ENCODE results near the gene PHACTR2. TPM values are rescaled to one million over a fixed set of nuclear protein-coding genes. Genes with fewer than 3 reads are reported as not detected.

The PHACTR2 gene
- total RNA-seq, 4 donors from 2014 or later = 50.8 to 102 (median 65.1) TPM

DNA sequence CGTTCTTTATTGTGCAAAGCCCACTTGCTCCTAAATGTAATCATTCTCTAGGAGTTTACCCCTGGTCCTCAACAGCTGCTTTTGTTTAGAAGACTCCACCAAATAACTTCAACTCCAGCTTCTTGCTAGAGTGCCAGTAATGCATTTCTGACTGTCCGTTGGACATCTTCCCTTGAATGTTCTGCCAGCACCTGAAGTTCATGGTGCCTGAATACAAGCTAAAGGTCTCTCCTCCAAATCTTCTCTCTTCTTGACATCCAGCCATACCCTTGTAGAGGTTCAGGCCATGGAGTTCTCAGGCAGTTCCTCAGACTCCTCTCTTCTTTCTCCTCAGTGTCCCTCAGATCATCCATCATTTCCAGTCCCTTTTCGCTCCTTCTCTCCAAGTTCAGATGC, 21.7 kb downstream of the PHACTR2 start:
- no peak for TF ChIP-seq CTCF (IDR thresholded peaks at IDR 0.05)
- ATAC-seq (ENCODE audit: low FRiP score) (no peak), DNase-seq (ENCODE audit: low spot score) (no peak)

GRCh38 chr6:143700684-143701348, 23.1 kb downstream of the PHACTR2 start:
- DNase-seq (ENCODE audit: low spot score) (no peak), ATAC-seq (ENCODE audit: low FRiP score) (no peak)
- no peak for TF ChIP-seq CTCF (IDR thresholded peaks at IDR 0.05)

GRCh38 chr6:143701349-143702234, 23.8 kb downstream of the PHACTR2 start:
- no peak for TF ChIP-seq CTCF (IDR thresholded peaks at IDR 0.05)
- no peak for DNase-seq (ENCODE audit: low spot score)
- ATAC-seq (ENCODE audit: low FRiP score) = no peak

DNA sequence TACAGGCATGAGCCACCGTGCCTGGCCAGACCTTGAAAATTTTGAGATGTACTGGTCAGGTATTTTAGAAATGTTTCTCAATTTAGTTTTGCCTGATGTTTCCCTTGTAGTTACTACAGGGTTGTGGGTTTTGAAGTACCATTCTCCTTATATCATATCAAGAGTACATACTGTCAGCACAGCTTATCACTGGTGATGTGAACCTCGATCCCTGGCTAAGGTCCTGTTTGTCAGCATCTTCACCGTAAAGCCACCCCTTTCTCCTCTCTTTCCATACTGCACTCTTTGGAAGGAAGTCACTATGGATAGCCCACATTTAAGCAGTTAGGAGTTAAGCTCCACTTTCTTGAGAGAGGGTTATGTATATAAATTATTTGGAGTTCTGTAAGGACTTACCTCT, 27.8 kb downstream of the PHACTR2 start:
- ATAC-seq (ENCODE audit: low FRiP score) = no peak

DNA sequence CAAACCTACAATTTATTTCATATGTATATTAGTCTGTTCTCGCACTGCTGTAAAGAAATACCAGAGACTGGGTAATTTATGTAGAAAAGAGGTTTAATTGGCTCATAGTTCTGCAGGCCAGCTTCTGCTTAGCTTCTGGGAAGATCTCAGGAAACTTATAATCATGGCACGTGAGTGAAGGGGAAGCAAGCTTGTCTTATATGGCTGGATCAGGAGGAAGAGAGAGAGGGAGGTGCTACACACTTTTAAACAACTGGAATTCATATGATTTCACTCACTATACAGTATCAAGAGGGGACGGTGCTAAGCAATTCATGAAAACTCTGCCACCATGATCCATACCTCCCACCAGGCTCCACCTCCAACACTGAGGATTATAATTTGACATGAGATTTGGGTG, 29.9 kb downstream of the PHACTR2 start:
- ATAC-seq (ENCODE audit: low FRiP score) = no peak
- no peak for DNase-seq (ENCODE audit: low spot score)
- TF ChIP-seq CTCF (IDR thresholded peaks at IDR 0.05) = no peak

More for the DNA sequence above, 27.8 kb downstream of the PHACTR2 start:
- DNase-seq (ENCODE audit: low spot score) = no peak
- TF ChIP-seq CTCF (IDR thresholded peaks at IDR 0.05) = no peak

DNA sequence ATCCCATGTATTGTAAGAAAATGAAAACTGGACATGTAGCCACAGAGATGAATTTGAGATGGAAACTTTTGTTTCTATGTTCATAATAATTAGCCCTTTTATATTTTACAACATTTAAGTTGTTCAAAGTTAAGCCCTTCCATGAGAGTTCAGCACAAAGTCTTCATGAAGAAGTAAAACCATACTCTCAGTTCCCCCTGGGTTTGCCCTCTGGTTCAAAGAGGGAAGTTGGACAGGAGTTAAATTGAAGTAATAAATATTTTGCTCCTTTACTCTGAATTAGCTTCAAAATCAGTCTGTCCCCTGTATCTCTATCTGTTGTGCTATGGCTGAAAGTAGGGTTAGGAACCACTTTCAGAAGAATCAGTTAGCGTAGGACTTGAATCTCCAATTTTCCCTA, 31.1 kb downstream of the PHACTR2 start:
- no peak for DNase-seq (ENCODE audit: low spot score)
- no peak for TF ChIP-seq CTCF (IDR thresholded peaks at IDR 0.05)
- ATAC-seq (ENCODE audit: low FRiP score) = no peak
